Activated CD4-positive, alpha-beta T cell treated with anti-CD3 and anti-CD28 coated beads, Interleukin-2, amount 50 U/mL, for 4 hours (primary cell): ENCODE measurements around the gene SLC7A5.
"Not testable (repeated sequence)": the region's sequence is repeated elsewhere in the genome, so short reads cannot be mapped to it uniquely, and the experiment has no call there.

Experiments used
- DNase-seq, 2 experiments: peaks; one replicate each; pipeline ENCODE4 v3.0.0-alpha.2; 2020

The SLC7A5 gene

DNA sequence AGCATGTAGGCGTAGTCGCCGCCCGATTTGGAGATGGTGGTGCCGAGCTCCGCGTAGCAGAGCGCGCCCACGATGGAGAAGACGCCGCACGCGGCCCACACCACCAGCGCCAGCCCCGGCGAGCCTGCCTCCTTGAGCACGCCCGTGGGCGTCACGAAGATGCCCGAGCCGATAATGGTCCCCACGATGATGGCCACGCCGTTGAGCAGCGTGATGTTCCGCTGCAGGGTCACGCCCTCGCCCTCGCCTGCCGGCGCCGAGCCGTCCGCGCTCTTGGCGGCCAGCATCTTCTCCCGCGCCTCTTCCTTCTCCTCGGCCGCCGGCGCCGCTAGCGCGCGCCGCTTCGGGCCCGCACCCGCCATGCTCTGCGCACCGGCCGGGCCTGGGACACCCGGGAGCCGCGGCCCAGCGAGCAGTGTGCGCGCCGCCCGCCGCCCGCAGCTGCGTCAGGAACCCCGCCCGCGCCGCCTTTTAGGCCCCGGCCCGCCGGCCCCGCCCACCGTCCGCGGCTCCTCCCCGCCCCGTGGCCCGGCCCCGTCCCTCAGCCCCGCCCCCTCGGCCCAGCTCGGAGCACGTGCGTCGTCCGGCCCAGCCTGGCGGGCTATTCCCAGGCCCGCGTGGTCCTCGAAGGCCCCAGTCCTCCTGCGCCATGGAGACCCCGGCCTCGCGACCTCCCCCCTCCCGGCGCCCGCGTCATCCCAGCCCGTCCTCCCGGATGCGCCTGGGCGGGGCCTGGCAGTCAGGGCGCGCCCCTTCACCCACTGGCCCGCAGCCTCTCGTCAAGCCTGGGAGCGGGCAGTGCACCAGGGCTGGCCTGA is at the start of gene SLC7A5:
Gene SLC7A5, minus strand, starts transcription at position 447 of the 818 bp plus-strand sequence. Its CDS starts 85 bp downstream, at position 362.
- DNase-seq, result peak; percentile 84 to 87

DNA sequence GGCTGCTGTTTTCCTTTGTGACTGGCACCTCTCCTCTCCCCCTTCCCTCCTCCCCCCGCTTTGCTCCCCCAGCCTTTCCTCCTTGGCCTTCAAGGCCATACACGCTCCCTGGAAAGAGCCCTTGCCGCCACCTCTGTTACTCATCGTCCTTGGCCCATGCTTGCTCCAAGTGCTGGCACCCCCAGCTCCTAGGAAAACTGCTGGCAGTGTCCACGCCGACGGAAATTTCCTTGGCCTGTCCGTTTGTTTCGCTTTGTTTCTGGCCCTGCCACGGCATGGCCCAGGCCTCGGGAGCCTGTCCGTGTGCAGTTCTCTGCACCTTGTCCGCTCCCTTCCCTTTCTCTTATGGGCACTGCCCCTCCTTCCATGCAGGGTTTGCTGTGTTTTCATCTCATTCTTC is 49.0 kb upstream of the SLC7A5 start:
- no peak for DNase-seq

DNA sequence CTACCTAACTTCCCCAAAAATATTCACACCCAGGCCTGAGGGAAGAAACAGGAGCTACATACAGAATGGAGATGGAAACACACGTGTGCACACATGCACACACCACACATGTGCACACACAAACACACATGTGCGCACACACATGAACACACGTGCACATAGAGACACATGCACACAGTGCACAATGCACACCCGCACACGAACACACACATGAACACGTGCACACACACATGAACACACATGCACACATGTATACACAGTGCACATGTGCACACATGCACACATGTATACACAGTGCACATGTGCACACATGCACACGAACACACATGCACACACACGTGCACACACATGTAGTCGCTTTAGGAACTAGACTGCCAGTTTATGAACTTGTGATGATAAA is 48.2 kb upstream of the SLC7A5 start:
- no peak for DNase-seq

- DNase-seq, result no peak
Observed at GRCh38 chr16:87914812-87915211, 45.5 kb upstream of the SLC7A5 start.

GRCh38 chr16:87914021-87914725 is 44.9 kb upstream of the SLC7A5 start:
- DNase-seq, result not testable (repeated sequence)

- not testable (repeated sequence) for DNase-seq
Observed at GRCh38 chr16:87912691-87913090, 43.4 kb upstream of the SLC7A5 start.

DNA sequence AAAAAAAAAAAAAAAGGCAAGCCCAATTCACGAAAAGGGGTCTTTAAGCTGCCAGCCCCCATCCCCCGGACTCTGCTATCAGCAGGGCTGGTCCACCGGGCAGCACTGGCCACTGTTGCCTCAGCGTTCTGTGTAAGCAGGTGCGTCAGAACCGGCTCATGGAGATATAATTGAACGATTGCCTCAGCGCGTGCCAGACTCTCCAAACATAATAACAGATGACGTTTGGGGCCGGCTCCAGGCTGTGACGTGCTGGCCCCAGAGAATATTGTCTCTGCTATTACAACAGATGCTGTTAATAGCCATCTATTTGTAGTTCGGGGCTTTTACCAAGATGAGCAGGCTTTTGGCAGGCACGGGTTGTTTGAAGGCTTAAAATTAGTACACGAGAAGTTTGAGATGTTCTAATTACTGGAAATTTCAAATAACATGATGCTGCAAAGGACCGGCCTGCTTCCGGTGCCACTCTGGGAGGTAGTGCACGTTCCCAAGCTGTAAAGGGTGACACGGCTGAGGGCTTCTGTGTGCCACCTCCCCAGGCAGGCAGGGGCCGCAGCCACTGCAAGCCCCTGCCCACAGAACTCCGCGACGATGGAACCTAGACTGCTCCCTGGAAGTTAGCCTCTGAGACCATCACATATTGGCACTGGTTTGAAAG is 41.9 kb upstream of the SLC7A5 start:
- DNase-seq, result not testable (repeated sequence)

DNA sequence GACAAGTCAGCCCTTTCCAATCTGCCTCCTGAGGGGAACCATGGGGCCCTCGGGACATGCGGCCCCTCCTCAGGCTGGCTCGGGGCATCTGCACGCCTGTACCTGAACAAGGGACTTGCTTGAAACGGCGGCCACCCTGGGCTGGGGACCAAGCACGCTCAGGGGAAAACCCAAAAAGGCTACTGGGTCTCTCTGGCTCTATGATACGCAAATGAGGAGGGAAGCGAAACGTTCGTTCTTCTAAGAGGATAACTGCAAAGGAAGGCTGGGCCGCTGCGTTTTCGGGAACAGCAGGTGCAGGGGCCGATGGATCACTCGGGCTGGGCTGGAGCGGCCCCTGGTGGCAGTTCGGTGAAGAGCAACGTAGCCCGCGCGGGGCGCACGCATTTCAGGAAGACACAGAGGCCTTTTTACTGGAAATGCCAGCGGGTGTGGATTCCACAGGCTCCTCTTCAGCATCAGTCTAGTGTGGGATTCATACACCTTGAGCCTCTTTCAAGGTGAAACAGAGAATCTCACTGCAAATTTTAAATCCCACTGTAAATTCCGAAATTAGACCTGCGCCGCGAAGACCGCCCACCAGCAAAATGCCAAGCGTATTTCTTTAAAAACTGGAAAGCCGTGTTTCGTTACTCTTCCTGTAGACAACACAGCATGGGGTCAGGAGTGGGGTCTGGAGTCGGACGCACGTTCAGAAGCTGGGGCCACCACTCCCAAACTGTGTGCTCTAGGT is 40.1 kb upstream of the SLC7A5 start:
- peak; percentile 79 to 85 for DNase-seq

- DNase-seq, result not testable (repeated sequence)
Observed at GRCh38 chr16:87908101-87908500, 38.8 kb upstream of the SLC7A5 start.

DNA sequence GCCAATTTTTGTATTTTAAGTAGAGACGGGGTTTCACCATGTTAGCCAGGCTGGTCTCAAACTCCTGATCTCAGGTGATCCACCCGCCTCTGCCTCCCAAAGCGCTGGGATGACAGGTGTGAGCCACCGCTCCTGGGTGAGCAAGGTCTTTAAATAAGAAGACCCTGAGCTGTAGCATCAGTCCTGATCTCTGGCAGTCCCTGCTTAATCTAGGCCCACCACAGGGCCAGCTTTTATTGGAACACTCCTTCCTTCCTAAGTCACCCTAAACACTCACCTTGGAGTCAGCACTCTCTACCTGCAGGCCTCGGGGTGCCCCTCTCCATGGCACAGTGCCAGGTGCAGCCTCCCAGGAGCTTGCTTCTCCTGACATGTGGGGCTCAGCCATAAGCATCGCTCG is 36.2 kb upstream of the SLC7A5 start:
- not testable (repeated sequence) for DNase-seq

GRCh38 chr16:87904963-87905362 is 35.7 kb upstream of the SLC7A5 start:
- not testable (repeated sequence) for DNase-seq

DNA sequence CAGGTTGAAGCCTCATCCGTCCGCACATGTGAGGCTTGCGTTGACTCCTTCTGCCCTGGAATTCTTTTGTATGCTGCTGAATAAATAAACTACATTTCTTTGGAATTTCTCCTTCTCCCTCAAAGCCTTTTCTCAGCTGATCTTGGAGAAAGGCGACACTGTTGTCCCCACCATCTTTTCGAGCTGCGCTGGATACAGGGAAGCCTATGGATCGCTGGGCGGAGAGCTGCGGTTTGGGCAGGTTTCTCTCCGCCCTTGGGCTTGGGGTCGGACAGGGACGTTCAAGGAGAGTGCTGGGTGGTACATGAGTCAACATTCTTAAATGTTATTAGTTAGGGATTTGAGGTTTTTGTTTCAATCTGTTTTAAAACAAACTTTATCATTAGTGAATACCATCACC is 31.2 kb upstream of the SLC7A5 start:
- DNase-seq, result not testable (repeated sequence)

GRCh38 chr16:87897521-87898505 is 28.5 kb upstream of the SLC7A5 start:
- peak; percentile 45 to 49 for DNase-seq

DNA sequence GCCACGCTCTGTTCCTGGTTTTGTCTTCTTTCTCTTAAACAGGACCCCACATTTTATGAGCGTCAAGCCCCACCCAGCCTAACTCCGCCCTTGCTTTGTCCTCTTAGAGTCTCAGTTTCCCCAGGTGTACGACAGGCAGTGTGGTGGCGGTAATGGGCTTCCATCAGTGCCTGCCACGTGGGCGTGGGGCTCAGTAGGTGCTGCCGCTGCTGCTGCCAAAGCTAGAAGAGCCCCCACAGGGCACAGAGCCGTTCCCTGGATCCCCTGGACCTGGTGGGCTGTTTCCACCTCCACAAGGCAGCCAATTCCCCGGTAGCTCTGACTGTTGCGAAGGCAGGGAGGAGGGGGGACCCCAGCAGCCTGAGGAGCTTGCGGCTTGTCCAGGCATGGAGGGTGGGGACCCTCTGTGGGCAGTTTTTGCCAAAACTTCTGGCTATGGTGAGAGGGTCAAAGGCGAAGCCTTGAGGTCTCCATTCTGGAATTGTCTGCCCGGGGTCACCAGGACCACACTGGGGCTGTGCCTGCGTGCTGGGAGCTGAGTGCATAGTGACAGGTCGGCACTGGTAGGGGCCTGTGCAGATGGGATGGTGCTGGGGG is 27.7 kb upstream of the SLC7A5 start:
- DNase-seq, result not testable (repeated sequence)

DNA sequence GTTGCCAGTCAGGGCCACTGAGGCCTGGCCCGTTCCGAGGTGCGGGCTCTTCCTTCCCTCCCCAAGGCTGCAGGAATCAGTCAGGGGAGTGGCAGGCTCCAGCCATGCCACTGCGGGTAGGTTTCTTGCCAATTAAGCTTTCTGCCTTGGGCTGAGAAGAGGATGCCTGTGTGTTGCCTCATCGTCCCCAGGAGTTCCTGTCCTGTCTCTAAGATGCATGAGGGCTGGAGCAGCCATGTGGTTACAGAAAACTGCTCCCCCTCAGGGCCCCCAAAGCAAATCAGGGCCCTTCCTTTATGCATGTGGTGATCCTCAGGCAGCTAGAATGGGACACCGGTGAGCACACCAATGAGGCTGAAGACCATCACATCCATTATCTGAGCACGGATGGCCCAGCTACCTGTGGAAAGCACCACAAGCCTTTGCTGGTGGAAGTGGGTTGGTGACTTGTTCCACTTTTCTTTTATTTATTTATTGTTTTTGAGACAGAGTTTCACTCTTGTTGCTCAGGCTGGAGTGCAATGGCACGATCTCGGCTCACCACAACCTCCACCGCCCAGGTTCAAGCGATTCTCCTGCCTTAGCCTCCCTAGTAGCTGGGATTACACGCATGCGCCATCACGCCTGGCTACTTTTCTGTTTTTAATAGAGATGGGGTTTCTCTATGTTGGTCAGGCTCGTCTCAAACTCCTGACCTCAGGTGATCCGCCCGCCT is 27.0 kb upstream of the SLC7A5 start:
- not testable (repeated sequence) for DNase-seq

GRCh38 chr16:87895641-87896141 is 26.4 kb upstream of the SLC7A5 start:
- peak; percentile 80 for DNase-seq

DNA sequence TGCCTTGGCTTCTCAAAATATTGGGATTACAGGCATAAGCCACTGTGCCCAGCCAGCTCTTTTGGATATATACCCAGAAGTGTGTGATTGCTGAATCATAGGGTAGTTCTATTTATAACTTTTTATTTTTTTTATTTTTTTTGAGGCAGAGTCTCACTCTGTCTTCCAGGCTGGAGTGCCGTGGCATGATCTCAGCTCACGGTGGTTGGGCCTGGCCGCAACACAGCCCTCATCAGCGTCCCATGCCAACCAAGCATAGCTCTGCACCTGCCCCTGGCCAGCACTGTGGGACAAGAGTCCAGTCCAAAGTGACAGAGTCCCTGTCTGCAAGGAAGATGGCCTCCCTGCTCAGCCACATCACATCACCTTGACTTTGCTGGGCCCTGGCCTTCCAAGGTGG is 24.7 kb upstream of the SLC7A5 start:
- DNase-seq, result not testable (repeated sequence)

GRCh38 chr16:87891764-87892163 is 22.5 kb upstream of the SLC7A5 start:
- no peak for DNase-seq

GRCh38 chr16:87889762-87890161 is 20.5 kb upstream of the SLC7A5 start:
- peak in 1 of 2 experiments; percentile 36 for DNase-seq

GRCh38 chr16:87888346-87888745 is 19.0 kb upstream of the SLC7A5 start:
- not testable (repeated sequence) for DNase-seq
